ENCODE measurements around the gene GTF2H3. TPM values are rescaled to one million over a fixed set of nuclear protein-coding genes. Genes with fewer than 3 reads are reported as not detected.

GTF2H3 gene
- total and polyA plus RNA-seq, 10 of the 15 experiments (the other 5 are each of a cell fraction or from before 2014, with no cell fraction given): 20.6 to 62.9 (median 34.7) TPM

DNA sequence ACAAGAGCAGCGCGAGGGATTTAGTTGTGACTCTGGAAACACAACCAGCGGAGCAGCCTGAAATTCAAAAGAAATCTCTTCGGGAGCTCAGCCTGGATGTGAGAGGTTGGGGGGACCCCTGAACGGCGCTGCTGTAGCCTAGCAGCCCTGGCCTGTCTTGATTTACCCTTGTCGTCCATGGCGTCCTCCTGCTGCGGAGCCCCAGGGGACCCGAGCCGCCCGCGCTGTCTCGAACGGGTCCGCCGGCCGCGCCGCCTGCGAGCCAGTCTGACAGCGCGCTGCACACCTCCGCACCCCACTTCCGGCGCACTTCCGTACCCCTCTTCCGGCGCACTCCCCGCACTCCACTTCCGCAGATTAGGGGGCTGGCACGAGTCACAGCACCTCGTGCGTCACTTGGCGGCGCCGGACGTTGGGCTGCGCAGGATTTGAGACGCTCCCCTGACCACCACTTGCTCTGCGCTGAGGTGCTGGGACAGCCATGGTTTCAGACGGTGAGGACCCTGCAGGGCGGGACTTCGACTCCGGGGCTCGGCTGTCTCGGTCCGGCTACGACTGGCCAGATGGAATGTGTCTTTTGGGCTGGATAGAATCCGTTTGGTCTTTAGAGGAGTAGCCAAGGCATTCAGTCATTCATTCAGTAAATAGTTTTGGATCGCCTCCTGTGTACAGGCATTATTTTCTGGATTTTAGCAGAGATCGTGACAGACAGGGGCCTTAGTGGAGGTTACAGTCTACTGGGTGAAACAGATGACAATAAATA, at the start of gene GTF2H3, which contains the start of gene EIF2B1 (continued):
- TF ChIP-seq CEBPZ (IDR thresholded peaks at IDR 0.05; ENCODE audit: low read depth, low read length): peak; percentile 38; the same call in 1 of the 2 replicates
- no peak for TF ChIP-seq PAX8 (IDR thresholded peaks at IDR 0.05)
- TF ChIP-seq, protein P1, sequence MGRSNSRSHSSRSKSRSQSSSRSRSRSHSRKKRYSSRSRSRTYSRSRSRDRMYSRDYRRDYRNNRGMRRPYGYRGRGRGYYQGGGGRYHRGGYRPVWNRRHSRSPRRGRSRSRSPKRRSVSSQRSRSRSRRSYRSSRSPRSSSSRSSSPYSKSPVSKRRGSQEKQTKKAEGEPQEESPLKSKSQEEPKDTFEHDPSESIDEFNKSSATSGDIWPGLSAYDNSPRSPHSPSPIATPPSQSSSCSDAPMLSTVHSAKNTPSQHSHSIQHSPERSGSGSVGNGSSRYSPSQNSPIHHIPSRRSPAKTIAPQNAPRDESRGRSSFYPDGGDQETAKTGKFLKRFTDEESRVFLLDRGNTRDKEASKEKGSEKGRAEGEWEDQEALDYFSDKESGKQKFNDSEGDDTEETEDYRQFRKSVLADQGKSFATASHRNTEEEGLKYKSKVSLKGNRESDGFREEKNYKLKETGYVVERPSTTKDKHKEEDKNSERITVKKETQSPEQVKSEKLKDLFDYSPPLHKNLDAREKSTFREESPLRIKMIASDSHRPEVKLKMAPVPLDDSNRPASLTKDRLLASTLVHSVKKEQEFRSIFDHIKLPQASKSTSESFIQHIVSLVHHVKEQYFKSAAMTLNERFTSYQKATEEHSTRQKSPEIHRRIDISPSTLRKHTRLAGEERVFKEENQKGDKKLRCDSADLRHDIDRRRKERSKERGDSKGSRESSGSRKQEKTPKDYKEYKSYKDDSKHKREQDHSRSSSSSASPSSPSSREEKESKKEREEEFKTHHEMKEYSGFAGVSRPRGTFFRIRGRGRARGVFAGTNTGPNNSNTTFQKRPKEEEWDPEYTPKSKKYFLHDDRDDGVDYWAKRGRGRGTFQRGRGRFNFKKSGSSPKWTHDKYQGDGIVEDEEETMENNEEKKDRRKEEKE (IDR thresholded peaks at IDR 0.05): no peak
- TF ChIP-seq NR2F1 (conservative IDR thresholded peaks at IDR 0.05): peak; percentile 44; the same call in 1 of the 2 replicates
- no peak for TF ChIP-seq NFXL1 (IDR thresholded peaks at IDR 0.05; ENCODE audit: borderline replicate concordance)
- TF ChIP-seq ZNF384 (IDR thresholded peaks at IDR 0.05; ENCODE audit: borderline replicate concordance, low read depth, low read length): no peak
- TF ChIP-seq USF2 (IDR thresholded peaks at IDR 0.05; ENCODE audit: borderline replicate concordance, low read depth, low read length): peak; percentile 22
- peak; percentile 99 for TF ChIP-seq MXI1 (IDR thresholded peaks at IDR 0.05; ENCODE audit: low read depth, low read length)
- peak; percentile 73; the same call in 1 of the 2 replicates for TF ChIP-seq ASH2L (IDR thresholded peaks at IDR 0.05; ENCODE audit: borderline replicate concordance, low read depth)
- TF ChIP-seq FOXK2 (IDR thresholded peaks at IDR 0.05): peak; percentile 74; the same call in 1 of the 2 replicates
- peak; percentile 55; the same call in 1 of the 2 replicates for TF ChIP-seq RB1 (IDR thresholded peaks at IDR 0.05; ENCODE audit: borderline replicate concordance)
- peak; percentile 49; the same call in 1 of the 2 replicates for TF ChIP-seq RFX5 (IDR thresholded peaks at IDR 0.05; ENCODE audit: low read depth, low read length)
- TF ChIP-seq YY1 (IDR thresholded peaks at IDR 0.05; ENCODE audit: low read depth, low read length): peak; percentile 94
- TF ChIP-seq HCFC1 (IDR thresholded peaks at IDR 0.05; ENCODE audit: low read length): peak; percentile 94
- peak; percentile 69 for TF ChIP-seq ZBTB11 (CRISPR knock-in tag; IDR thresholded peaks at IDR 0.05)
- TF ChIP-seq RELA (IDR thresholded peaks at IDR 0.05; ENCODE audit: borderline replicate concordance, partially characterized antibody): peak; percentile 92
- TF ChIP-seq, protein P2, sequence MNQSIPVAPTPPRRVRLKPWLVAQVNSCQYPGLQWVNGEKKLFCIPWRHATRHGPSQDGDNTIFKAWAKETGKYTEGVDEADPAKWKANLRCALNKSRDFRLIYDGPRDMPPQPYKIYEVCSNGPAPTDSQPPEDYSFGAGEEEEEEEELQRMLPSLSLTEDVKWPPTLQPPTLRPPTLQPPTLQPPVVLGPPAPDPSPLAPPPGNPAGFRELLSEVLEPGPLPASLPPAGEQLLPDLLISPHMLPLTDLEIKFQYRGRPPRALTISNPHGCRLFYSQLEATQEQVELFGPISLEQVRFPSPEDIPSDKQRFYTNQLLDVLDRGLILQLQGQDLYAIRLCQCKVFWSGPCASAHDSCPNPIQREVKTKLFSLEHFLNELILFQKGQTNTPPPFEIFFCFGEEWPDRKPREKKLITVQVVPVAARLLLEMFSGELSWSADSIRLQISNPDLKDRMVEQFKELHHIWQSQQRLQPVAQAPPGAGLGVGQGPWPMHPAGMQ (IDR thresholded peaks at IDR 0.05; ENCODE audit: borderline replicate concordance): no peak
